ENCODE data around the gene ARRDC5.
"Not testable (repeated sequence)": the region's sequence is repeated elsewhere in the genome, so short reads cannot be mapped to it uniquely, and the experiment has no call there.

ARRDC5 gene

GRCh38 chr19:4902796-4903195 lies at the start of gene ARRDC5:
Gene ARRDC5 (minus strand): TSS chr19:4902896. CDS start chr19:4902825, 71 bp downstream.
- in situ Hi-C loops (cut with MboI; ENCODE audit: low sequenced_read_pairs): no loop called here

- in situ Hi-C loops (cut with MboI; ENCODE audit: low sequenced_read_pairs): no loop called here
Measured at GRCh38 chr19:4951656-4952055, 49.0 kb upstream of the ARRDC5 start.

- in situ Hi-C loops (cut with MboI; ENCODE audit: low sequenced_read_pairs): not testable (repeated sequence)
Measured at GRCh38 chr19:4950650-4951049, 48.0 kb upstream of the ARRDC5 start.

GRCh38 chr19:4941638-4942169 lies 39.0 kb upstream of the ARRDC5 start:
- in situ Hi-C loops (cut with MboI; ENCODE audit: low sequenced_read_pairs): not testable (repeated sequence)

- in situ Hi-C loops (cut with MboI; ENCODE audit: low sequenced_read_pairs): no loop called here
Measured at GRCh38 chr19:4939466-4939865, 36.8 kb upstream of the ARRDC5 start.

GRCh38 chr19:4938461-4938860 lies 35.8 kb upstream of the ARRDC5 start:
- in situ Hi-C loops (cut with MboI; ENCODE audit: low sequenced_read_pairs): not testable (repeated sequence)

GRCh38 chr19:4937060-4937459 lies 34.4 kb upstream of the ARRDC5 start:
- in situ Hi-C loops (cut with MboI; ENCODE audit: low sequenced_read_pairs): no loop called here

GRCh38 chr19:4935444-4935843 lies 32.7 kb upstream of the ARRDC5 start:
- in situ Hi-C loops (cut with MboI; ENCODE audit: low sequenced_read_pairs): no loop called here

GRCh38 chr19:4933528-4933927 lies 30.8 kb upstream of the ARRDC5 start:
- in situ Hi-C loops (cut with MboI; ENCODE audit: low sequenced_read_pairs): no loop called here

GRCh38 chr19:4932711-4933110 lies 30.0 kb upstream of the ARRDC5 start:
- in situ Hi-C loops (cut with MboI; ENCODE audit: low sequenced_read_pairs): no loop called here

- in situ Hi-C loops (cut with MboI; ENCODE audit: low sequenced_read_pairs): no loop called here
Measured at GRCh38 chr19:4930664-4931063, 28.0 kb upstream of the ARRDC5 start.

- in situ Hi-C loops (cut with MboI; ENCODE audit: low sequenced_read_pairs): no loop called here
Measured at GRCh38 chr19:4929186-4929585, 26.5 kb upstream of the ARRDC5 start.

- in situ Hi-C loops (cut with MboI; ENCODE audit: low sequenced_read_pairs): no loop called here
Measured at GRCh38 chr19:4923276-4923747, 20.6 kb upstream of the ARRDC5 start.

GRCh38 chr19:4922530-4923275 lies 20.0 kb upstream of the ARRDC5 start:
- in situ Hi-C loops (cut with MboI; ENCODE audit: low sequenced_read_pairs): no loop called here

- in situ Hi-C loops (cut with MboI; ENCODE audit: low sequenced_read_pairs): no loop called here
Measured at GRCh38 chr19:4916292-4917082, 13.8 kb upstream of the ARRDC5 start.

- in situ Hi-C loops (cut with MboI; ENCODE audit: low sequenced_read_pairs): no loop called here
Measured at GRCh38 chr19:4914736-4915501, 12.2 kb upstream of the ARRDC5 start.

- in situ Hi-C loops (cut with MboI; ENCODE audit: low sequenced_read_pairs): no loop called here
Measured at GRCh38 chr19:4913996-4914735, 11.5 kb upstream of the ARRDC5 start.

- in situ Hi-C loops (cut with MboI; ENCODE audit: low sequenced_read_pairs): no loop called here
Measured at GRCh38 chr19:4911786-4912672, 9.3 kb upstream of the ARRDC5 start.

GRCh38 chr19:4911314-4911713 lies 8.6 kb upstream of the ARRDC5 start:
- in situ Hi-C loops (cut with MboI; ENCODE audit: low sequenced_read_pairs): no loop called here

Measured in HL-60/S4 (cell line).